Umbilical cord (tissue), 2 donors: ENCODE results near the gene SNRNP25. TPM values are rescaled to one million over a fixed set of nuclear protein-coding genes. Genes with fewer than 3 reads are reported as not detected.

Experiments
- DNase-seq: peaks from one replicate; pipeline ENCODE4 v3.0.0-alpha.2; 2015; ENCODE audit warnings: low spot score
- total RNA-seq: library from RNA; depleted of rRNA; stranded (reverse); fragments of >200 nt; gene quantifications from one replicate; pipeline ENCODE4 v1.2.3, GENCODE V29; 2014; ENCODE audit warnings: low replicate concordance; ENCODE audit not compliant: insufficient read depth

SNRNP25 gene
- total RNA-seq, 1 donor from 2014 or later, result 11.1 TPM

DNA sequence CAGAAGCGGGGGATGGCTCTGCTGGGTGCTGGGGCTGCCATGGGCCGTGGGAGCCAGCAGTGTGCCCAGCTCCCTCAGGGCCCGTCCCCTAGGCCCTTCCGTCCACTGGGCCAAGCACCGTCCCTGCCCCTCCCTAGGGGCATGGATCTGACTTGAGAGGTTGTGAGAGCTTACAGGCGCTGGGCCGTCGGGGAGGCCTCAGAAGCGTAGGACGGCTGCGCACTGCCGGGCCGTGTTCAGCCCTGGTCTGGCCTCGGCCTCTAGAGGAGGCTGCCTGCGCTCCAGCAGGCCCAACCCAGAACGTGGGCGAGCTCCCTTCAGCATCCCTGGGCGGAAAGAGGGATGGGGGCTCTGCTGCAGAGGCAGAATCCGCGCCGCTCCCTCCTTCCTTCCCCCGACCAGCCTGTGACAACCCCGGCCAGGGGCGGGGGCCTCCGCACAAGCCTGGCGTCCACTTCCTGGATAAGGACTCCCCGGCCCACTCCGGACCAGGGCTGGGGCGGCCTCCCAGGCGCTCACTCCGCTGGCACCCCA is 23.7 kb downstream of the SNRNP25 start:
- DNase-seq, result peak; percentile 84

DNA sequence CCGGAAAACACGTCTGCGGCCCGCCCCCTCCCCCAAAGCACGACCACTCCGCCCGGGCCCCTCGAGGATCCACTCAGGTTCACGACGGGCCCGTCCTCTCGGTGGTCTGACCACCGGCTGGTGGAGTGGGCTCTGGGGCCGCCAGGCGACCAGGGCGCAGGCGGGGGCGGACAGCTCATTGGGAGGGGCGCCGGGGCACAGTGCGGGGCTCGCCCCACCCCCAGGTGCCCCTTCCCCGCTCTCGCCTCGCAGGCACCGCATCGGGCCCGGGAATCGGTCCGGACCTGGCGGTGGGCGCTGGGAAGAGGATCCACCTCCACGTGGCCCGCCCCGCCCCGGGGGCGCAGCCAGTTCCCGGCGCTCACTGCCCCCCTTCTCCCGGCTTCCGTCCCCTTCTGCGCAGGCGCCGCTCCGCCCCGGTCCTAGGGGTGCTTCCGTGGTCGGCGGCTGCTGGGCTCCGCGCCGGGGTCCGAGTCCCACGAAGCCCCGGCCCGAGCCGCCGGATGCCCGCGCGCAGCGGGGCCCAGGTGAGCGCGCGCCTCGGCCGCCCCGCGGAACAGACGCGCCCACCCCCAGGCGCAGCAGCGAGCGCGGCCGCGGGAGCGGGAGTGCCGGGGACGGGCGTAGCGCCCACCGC is 24.3 kb downstream of the SNRNP25 start, which contains the start of gene MPG:
Gene MPG (plus strand): TSS at position 419 of the 637 bp plus-strand sequence. CDS start 85 bp downstream, at position 504.
- peak; percentile 91 for DNase-seq

GRCh38 chr16:78444-79150 is 25.0 kb downstream of the SNRNP25 start:
- peak; percentile 25 for DNase-seq

DNA sequence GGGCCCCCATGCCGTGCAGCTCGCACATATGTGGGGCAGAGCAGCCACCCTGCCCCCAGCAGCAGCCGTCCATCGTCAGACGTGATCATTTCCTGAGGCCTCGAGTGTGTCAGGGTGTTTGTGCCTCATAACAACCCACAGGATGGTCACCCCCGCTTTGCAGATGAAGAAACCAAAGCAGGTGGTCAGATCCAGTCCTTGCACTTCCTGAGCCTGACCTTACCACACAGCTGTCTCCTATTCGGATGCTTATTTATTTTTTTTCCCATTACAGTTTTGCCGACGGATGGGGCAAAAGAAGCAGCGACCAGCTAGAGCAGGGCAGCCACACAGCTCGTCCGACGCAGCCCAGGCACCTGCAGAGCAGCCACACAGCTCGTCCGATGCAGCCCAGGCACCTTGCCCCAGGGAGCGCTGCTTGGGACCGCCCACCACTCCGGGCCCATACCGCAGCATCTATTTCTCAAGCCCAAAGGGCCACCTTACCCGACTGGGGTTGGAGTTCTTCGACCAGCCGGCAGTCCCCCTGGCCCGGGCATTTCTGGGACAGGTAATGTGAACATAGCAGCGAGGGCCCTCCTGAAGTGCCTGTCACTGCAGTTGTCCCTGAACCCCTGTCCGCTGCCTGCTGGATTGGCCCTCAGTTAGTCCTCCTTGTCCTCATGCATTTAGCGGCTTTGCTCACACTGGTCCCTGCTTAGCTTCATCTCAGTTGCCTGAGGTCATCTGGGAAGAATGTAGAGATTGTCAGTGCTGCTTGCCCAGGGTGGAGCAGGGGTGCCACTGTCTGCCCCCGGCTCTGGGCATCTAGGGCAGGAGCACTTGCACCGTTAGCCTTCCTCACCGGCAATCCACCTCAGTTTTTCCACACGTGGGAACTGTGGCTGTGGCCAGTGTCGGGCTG is 25.8 kb downstream of the SNRNP25 start:
- no peak for DNase-seq

- no peak for DNase-seq
These were observed 29.5 kb downstream of the SNRNP25 start for GRCh38 chr16:83060-83603.

GRCh38 chr16:83781-84615 is 30.4 kb downstream of the SNRNP25 start:
- DNase-seq, result no peak

- peak; percentile 57 for DNase-seq
These were observed 31.2 kb downstream of the SNRNP25 start for GRCh38 chr16:84718-85406.

DNA sequence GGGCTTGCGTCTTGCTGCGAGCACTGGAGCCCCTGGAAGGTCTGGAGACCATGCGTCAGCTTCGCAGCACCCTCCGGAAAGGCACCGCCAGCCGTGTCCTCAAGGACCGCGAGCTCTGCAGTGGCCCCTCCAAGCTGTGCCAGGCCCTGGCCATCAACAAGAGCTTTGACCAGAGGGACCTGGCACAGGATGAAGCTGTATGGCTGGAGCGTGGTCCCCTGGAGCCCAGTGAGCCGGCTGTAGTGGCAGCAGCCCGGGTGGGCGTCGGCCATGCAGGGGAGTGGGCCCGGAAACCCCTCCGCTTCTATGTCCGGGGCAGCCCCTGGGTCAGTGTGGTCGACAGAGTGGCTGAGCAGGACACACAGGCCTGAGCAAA is 31.8 kb downstream of the SNRNP25 start:
- no peak for DNase-seq

DNA sequence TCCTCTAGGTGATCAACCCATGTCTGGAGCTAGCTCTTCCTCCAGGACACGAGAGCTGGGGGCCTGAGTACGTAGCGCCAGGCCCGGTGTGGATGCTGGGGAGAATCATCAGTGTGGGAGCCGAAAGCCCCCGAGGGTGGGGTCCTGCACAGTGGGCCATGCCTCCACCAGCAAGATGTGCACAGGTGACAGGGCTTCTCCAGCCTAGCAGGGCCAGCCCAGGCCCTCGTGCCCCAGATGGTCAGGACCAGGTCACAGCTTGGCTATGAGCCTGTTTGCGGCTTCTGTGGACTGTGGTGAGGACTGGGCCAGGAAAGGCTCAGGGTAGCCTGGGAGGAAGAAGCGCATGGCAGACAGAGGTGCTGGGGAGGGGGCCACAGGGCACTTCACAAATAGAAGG is 32.2 kb downstream of the SNRNP25 start:
- no peak for DNase-seq

DNA sequence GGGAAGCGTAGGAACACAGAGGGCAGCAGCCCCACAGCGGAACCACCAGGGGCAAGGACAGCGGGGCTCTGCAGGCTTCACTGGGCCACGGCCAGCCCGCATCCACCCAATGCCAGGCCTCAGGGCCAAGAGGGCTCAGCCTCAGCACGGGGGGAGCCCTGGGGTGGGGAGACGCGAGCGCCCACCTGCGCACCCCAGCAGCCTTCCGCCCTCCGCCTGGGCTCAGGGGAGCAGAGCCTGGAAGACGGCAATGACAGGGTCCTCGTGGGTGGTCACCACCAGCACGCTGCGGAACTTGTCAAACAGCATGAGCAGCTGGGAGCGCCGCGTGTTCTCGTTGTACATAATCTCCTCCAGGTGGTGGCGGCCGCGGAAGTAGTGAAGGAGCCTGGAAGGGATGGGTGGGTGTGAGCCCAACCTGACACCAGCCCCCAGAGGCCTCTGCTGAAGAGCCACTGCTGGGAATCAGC is 32.9 kb downstream of the SNRNP25 start:
- no peak for DNase-seq

DNA sequence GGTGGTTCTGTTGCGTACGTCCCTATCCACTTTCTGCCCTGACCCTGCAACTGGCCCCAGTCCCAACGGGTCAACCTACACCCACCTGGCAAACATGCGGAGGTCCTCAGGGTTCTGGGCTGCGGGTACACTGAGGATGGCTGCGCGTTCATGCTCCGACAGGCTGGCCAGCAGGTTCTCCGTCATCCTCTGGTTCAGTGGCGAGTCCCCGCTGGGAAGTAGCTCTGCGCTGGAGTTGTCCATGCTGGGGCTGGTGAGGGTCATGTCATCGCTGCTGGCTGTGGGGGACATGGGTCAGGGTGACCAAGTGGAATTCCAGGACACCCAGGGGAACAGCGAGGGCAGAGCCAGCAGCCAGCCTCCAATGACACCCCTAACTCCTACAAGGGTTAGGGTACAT is 35.0 kb downstream of the SNRNP25 start:
- no peak for DNase-seq

GRCh38 chr16:89391-90302 is 36.0 kb downstream of the SNRNP25 start:
- DNase-seq, result no peak

GRCh38 chr16:91484-91883 is 37.9 kb downstream of the SNRNP25 start:
- DNase-seq, result peak; percentile 71

GRCh38 chr16:92431-93339 is 39.1 kb downstream of the SNRNP25 start:
- DNase-seq, result no peak

- DNase-seq, result no peak
These were observed 41.3 kb downstream of the SNRNP25 start for GRCh38 chr16:94918-95265.

DNA sequence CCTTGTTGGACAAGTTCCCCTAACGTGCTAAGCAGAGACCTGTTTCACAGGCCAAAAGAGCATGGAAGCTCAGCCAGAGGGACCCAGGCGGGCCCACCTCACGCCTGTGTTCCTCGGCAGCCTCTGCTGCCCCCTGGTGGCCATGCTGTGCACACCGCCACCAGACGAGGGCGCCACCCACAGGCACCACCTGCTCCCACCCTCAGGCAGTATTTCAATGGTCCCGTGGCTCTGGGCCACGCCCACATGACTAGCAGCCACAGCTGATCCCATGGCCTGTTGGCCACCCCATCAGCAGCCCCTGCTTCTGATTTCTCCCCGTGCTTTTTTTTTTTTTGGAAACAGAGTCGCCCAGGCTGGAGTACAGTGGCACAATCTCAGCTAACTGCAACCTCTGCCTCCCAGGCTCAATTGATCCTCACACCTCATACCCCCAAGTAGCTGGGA is 43.3 kb downstream of the SNRNP25 start:
- peak; percentile 68 for DNase-seq

DNA sequence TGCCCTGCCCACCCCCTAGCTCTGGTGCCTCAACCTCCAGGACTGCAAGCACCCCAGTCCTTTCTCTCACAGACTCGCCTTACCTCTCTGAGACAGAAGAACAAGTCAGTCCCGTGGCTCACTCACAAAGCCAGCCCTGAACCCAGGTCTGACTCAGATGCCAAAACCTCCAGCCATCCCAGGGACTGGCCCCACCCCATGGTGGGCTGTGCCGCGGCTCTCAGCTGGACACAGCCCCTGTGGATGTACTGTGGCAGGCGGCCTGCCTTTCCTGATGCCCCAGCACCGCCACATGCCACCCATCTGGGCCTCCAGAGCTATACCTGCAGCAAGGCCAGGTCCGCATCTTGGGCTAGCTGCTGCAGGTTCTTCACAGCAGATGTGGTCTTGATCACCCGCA is 44.2 kb downstream of the SNRNP25 start:
- no peak for DNase-seq

- no peak for DNase-seq
These were observed 47.4 kb downstream of the SNRNP25 start for GRCh38 chr16:100989-101388.
